Ramos (cell line): ENCODE data around the gene CADM3.

Experiments used
- in situ Hi-C: fragments of 300-500 bp; cut with MboI; formaldehyde crosslinking; loops from one replicate; pipeline ENCODE4 v1.14.3; 2022; ENCODE audit warnings: low sequenced_read_pairs; ENCODE audit not compliant: unreplicated experiment

Gene CADM3, protein sequence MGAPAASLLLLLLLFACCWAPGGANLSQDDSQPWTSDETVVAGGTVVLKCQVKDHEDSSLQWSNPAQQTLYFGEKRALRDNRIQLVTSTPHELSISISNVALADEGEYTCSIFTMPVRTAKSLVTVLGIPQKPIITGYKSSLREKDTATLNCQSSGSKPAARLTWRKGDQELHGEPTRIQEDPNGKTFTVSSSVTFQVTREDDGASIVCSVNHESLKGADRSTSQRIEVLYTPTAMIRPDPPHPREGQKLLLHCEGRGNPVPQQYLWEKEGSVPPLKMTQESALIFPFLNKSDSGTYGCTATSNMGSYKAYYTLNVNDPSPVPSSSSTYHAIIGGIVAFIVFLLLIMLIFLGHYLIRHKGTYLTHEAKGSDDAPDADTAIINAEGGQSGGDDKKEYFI

DNA sequence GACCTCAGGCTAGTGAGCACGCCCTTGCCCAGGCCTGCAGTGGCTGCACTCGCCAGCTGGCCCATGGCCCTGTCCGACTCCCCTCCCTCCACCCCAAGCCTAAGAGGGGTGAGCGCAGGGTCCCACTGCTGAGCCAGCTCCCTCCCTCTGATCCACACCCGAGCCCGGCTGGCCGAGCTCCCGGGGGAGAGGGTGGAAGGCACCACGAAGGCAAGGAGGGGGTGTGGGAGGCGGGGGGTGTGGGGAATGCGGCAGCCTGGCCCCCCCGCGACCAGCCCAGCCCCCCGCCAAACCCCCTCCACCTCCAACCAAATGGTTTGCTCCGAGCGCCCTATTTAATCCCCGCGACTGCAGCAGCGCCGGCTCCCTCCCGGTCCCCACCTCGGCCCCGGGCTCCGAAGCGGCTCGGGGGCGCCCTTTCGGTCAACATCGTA, at the start of gene CADM3:
CADM3 (plus strand) TSS at position 362 of the 434 bp plus-strand sequence. CDS start 151 bp downstream, outside the sequence.
- in situ Hi-C loops: no loop called here

DNA sequence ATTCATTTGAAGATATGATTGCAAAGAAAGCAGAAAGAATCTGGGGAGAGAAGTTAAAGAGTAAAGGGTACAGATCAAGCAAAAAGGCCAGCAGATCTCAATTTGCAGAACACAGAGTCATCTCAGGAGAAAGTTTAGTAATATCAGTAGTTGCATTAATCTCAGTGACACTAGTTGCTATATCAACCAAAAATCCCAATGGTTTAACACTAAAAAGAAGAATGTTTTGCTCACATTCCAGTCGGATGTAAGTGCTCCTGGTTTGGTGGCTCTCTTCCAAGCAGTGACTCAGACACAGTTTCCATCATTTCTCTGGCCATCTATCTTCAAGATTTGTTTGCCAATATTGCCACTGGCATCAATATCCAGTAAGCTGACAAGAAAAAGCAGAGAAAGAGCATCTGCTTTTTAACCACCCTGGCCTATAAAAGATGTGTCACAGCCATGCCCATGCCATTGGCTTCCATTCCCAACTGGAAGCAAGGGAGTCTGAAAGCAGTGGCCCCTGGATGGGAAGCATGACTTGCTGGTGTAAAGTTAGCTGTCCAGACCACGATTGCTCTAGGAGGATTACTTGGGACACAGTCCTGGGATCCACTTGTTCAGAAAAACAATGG, 49.3 kb upstream of the CADM3 start:
- in situ Hi-C loops: no loop called here

DNA sequence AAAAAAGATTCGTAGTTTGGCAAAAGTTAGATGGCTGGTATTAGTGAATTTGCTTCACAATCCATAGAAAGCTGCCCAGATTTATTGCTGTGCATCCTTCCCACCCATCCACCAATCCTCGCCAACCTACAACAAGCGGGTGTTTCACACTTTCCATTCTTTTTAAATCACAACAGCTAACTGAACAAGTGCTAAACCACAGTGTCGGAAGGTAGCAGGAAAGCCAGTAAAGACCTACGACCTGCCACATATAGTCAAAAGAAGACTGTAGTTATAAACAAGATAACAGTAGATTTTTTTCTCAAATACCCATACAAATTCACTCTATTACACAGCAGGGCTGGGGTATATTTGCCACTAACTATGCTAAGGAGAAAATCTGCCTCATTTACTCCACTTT, 47.8 kb upstream of the CADM3 start:
- in situ Hi-C loops: no loop called here

DNA sequence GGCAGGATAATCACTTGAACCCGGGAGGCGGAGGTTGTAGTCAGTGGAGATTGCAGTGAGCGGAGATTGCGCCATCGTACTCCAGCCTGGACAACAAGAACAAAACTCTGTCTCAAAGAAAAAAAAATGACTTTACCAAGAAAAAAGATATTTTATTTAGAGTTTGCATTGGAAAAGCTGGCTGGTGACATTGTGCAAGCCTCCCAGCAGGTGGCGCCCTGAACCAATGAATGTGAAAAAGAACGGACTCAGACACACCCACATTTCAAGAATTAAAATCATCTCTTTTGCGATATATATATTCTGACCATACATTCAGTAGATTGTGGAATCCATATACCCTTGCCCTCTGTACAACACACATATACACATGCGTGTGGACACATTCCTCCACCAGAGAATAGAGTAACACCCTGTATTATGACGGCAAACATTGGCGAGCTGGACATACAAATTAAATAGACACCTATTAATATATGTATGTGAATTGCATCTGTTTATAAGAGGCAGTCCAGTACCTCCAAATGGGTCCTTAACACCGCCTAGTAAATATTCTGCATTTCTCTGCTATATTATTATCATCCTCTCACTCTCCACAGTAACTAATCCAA, 39.0 kb upstream of the CADM3 start:
- in situ Hi-C loops: loop anchor here (10.0 kb wide), 1 partner anchor 82 kb away; no protein-coding TSS in a partner anchor

DNA sequence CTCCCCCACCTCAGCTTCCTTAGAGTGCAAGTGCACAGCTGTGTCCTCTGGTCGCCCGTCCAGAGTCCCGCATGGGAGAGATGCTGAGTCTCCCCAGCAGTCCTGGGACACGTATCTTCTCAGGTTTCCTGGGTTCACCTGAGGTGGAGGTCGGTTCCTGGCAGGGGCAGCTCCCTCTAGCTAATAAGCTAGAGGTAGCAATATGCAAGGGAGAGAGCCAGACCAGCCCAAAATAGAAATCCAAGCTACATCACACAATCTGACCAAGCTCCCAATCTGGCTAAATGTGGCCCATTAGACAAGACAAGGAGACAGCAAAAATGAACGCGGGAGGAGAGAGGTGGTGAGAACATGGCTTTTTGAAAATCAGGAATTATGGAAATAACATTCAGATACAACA, 30.9 kb upstream of the CADM3 start:
- in situ Hi-C loops: no loop called here

DNA sequence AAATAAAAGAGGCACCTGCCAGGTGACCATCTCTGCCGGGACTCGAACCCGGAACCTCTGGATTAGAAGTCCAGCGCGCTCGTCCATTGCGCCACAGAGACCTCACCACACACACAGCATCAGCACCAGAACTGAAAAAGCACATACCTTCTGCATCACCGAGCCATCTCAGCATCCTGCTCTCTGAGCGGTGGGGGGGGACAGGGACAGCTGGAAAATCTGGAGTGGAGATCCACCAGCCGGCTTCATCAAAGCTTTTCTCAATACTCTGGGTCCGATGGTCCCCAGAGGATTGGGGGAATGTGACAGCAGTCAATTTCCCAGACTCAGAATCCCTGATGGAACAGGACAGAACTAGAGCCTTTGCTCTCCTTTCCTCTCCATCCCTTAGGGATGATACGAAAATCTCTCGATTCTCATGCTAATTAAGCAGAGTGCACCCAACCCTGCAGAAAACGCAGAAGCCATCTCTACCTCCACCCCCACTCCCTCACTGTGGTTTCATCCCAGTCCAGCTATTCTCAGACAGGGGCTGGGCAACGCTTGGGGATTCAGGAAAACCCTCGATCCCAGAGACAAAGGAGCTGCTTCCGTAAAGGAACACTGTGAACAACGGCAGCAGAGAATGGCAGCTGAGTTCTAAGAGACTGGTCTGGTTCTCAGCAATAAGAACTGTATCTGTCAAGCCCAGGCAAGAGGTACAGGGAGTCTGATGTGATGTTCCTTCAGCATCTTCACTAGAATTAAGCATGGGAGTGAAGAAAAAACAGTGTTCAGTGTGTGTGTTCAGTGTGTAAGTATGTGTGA, 29.6 kb upstream of the CADM3 start:
- in situ Hi-C loops: no loop called here

DNA sequence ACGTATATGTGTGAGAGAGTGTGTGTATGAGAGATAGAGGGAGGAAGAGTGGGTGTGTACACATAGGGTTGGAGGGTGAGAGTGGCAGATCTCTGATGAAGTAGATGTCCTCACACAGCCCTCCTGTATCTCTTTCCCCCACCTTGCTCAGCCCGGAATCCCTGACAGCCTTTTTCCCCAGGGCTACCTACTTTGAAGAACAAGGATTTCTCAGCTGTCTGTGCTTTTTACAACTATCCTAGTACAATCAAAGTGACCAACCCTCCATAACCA, 29.1 kb upstream of the CADM3 start:
- in situ Hi-C loops: no loop called here

DNA sequence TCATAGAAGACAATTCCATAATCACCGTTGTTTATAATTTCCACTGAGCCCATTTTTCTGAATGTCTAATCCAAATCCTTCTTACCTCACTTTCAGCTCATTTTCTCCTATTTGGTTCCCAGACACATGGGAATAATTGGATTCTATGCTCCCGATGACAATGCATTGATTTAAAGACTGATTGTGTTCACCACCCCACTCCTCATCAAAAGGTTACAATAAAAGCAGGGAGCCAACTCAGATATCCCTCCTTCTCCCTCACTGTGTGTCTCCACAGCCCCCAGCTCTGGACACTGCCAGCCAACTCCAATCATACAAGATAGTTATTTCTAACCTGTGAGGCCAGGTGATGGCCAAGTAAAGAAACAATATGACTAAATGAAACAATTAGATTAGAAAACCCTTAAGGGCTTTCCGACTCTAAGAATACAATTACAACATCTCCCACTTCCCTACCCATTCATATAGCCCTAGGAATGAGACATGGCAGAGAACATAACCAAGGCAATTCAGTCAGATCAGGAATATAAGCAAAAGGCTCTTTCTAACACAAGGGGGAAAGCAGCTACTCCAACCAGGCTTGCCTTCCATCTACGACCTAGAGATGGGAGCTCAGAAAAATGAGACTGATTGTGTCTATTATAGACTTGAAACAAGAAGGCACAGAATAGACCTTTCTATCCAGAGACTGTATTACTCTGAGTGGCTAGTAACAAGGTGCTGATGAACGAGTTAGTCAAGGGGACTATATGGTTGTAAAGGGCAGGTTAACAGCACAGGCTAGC, 28.5 kb upstream of the CADM3 start:
- in situ Hi-C loops: no loop called here

DNA sequence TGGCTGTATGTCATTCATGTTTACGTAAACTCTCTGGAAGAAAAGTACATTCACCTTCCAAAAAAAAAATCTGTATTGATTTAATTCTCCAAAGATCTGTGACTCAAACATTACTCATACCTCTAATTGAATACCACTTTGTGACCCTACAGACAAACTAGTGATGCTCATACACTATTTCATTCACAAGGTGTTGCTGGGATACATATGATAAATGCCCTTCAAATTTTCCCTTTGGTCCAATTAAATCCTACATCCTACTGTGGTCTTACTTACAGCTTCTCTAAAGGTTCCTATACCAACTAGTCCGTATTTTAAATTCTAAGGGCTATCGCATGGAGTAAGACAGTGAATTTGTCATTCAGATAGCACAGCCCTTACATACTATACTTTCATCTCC, 26.8 kb upstream of the CADM3 start:
- in situ Hi-C loops: no loop called here

DNA sequence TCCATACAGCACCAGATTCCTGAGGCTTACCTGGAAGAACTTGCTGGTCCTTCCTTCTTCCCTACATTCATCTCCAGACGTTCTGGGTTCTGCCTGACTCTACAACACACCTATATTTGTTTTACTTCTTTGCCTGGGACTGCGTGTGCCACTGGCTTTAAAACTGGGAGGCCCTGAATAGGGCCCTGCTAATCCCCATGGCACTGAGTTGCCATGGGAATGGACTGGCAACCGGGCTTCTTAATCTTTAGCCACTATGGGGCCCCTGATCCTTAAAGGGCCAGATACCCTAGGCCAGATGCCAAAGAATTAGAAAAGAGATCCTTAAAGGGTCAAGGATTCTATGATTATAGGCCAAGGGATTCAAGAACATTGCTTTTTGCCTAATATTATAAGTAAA, 24.4 kb upstream of the CADM3 start:
- in situ Hi-C loops: no loop called here

DNA sequence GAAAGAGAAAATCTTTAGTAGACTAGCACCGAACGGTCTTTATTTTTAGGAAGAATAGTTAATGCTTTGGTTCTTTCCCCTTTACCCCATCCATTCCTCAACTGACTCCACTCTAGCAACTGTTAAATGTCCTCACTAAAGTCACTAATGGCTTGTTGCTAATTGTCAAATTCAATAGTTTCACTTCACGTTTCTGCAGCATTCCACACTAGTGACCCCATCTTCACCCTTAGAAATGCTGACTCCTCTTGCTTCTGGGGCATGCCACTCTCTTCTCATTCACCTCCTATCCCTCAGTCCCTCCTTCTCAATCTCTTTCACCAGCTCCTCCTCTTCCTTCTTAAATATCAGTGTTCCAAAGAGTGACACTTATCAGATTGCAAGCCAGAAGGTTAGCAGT, 19.4 kb upstream of the CADM3 start:
- in situ Hi-C loops: no loop called here

DNA sequence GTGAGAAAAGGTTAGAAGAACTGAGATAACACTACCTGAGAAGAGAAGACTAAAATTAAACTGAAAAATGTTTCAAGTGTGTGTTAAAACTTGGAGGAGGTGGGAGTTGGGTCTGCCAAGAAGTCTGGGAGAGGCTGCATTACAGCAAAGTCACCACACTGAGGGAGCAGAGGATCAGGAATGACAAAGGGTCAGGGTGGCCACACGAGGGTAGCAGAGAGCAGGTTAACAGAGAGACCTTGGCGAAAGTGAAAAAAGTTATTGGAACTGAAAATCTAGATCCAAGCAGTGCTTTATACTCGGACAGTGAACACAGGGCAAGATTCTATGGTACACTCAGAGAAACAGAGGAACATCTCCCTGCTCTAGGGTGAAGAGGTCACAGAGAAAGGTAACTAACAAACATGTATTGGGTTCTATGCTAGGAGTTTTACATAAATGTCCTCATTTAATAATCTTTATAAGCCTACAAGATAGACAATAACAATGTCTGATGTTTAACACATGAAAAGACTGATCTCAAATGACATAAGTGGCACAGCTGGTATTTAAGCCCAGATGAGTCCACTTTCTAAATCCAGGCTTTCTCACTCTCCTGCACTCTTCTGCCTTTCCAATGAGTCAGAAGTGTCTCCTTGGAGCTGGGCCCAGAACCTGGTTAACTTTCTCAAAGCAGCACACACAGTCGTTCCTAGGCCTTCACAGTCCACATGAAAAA, 10.3 kb upstream of the CADM3 start:
- in situ Hi-C loops: no loop called here

DNA sequence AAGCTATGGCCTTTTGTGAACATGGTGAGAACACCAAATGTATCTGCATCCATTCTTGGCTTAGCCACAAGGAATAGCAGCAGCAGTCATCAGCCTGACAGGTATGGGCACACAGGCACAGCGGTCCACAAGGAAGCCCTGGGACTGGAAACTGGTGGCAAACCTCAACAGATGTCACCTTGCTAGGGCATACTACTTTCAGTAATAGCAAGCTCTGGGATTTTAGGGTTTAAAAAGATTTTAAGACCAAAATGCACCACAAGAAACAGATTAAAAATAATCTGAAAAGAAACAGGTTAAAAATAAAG, 9.7 kb upstream of the CADM3 start:
- in situ Hi-C loops: no loop called here

DNA sequence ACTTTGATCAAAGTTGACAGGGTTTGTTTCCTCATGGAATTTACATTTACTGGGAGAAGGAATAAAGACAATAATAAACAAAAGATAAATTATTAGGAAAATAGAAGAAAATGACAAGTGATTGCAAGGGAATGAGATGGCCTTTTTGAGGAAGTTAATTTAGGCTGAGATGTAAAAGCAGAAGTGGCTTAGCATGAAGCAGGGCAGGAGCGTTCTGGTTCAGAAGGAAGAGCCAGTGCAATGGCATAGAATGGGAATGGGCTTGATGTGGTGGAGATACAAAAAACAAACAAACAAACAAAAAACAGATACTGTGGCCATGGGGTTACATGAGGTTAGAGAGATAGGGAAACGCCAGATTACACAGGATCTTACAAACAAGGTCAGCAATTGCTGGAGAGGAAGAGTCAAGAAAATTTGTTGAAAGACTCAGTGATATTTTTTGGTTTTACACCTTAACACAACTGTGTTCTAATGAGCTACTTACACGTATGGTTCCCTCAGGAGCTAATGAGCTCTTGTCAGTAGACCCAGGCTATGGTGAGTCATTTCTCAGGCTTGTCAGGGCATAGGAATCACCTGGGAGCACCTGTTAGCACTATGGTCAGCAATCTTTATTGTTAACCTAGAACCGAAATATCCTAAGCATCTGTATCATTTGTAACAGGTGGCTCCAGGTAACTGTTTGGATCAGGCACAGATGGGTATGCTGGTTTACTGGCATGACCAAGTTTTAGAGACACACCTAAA, 8.7 kb upstream of the CADM3 start:
- in situ Hi-C loops: no loop called here

DNA sequence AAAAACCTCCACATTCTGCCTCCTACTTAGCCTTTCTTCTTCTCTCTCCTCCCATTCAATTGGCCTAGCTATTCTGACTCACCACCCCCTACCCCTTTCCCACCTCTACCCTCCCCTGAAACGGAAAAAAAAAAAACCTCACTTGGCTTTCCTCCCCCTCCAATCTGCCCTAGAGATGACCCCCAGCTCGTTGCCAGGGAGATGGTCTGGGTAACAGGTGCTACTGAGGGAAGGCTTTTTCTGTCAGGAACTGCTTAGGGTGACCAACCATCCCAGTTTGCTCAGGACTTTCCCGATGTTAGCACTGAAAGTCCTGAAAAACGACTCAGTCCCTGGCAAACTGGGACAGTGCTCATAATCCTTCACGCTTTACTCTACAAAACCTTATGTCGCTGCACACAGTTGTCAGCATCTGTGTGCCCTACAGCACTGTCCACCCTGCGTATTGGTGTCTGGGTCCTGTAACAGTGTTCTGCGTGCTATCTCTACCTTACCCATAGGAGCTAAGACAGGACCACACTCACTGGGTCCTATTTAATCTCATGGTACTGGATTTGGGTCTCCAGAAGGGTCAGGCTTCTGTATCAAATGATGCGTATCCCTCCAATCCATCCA, 7.7 kb upstream of the CADM3 start:
- in situ Hi-C loops: no loop called here

DNA sequence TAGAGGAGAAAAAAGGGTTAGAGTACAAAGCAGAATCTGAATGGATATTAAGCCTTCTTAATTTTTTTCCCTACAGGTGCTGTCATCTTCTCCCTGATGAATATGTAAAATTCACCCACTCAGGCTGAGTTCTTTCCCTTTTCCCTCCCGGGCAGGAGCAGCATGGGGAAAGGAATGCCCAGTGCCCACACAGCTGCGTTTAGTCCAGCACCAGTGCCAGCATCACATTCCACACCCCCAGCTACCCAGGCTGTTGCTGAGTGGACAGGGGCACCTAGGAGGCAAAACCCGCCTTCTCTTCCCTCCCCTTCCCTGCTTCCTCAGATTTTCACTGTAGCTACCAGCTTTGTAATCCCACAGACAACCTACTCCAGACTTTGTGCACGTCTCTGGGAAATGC, 3.4 kb upstream of the CADM3 start:
- in situ Hi-C loops: no loop called here

DNA sequence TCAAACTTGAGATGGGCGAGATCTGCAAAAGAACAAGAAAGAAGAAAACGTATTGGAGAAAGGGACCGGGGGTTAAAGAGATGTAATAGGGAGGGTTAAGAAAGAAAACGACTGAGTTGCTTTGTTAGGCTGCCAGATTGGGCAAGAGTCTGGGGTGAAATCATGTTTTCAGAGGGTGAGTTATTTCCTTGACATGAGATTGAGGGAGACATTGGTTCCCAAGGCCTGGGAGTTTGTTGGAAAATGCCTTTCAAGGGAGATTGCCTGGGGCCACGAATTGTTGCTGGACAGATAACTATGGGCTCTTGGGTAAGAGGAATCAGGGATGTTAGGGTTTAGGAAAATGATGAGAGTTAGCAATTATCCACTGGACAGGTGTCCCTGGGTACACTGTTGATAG, 776 bp upstream of the CADM3 start:
- in situ Hi-C loops: no loop called here

DNA sequence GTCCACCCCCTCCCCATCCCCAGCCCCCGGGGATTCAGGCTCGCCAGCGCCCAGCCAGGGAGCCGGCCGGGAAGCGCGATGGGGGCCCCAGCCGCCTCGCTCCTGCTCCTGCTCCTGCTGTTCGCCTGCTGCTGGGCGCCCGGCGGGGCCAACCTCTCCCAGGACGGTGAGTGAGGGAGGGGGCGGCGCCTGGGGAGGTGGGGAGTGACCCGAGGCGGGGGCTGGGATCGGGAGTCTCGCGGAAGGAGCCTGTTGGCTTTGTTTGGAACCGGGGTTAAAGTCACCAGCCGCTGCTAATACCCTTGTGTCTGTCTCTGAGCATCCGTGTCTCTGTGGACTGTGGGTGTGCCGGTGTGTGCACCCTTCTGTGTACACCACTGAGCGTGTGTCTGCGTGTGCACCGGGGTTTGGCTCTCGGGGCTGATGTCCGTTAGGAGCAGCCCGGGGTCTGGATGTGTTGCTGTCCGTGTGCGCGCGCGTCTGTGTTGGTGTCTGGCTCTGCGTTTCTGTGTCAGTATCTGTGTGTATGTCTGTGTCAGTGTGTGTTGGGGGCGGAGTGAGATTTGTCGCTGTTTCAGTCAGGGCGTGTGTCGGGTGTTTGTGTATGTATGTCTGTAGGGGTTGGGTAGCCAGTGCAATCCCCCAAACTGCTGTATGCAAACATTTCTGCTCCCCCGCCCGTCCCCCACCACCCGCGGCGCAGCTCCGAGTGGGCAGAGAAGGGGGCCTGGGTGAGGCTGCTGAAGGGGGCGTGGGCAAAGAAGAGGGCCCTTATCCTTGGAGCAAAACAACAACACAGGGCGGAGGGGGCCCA, 480 bp downstream of the CADM3 start:
- in situ Hi-C loops: no loop called here
